ENCODE measurements around the gene DGKD.

- TF ChIP-seq ZFP30 (CRISPR knock-in tag; IDR thresholded peaks at IDR 0.05) = no peak
- no peak for TF ChIP-seq ISL1 (CRISPR knock-in tag; IDR thresholded peaks at IDR 0.05)
- TF ChIP-seq ESRRG (CRISPR knock-in tag; IDR thresholded peaks at IDR 0.05) = no peak
- TF ChIP-seq OSR1 (CRISPR knock-in tag; IDR thresholded peaks at IDR 0.05) = no peak
Observed at GRCh38 chr2:233321166-233321565, 33.1 kb upstream of the DGKD start.

All from SK-N-SH treated with all-trans-retinoic acid at 6 μM for 48 hours (cell line).